B cell (primary cell): ENCODE data around the gene C21orf58.

Source experiments
- EZH2 ChIP-seq: IDR thresholded peaks from 2 replicates; pipeline ENCODE4 v1.6.1; 2012; ENCODE audit warnings: borderline replicate concordance, low read depth, mild to moderate bottlenecking, moderate library complexity, low read length; ENCODE audit not compliant: insufficient read depth, poor library complexity, severe bottlenecking
- TF ChIP-seq, protein P1 (sequence below): fragments of 200-600 bp; IDR thresholded peaks from one replicate; pipeline ENCODE4 v1.8.0; 2022; ENCODE audit warnings: antibody characterized with exemption, mild to moderate bottlenecking

DNA sequence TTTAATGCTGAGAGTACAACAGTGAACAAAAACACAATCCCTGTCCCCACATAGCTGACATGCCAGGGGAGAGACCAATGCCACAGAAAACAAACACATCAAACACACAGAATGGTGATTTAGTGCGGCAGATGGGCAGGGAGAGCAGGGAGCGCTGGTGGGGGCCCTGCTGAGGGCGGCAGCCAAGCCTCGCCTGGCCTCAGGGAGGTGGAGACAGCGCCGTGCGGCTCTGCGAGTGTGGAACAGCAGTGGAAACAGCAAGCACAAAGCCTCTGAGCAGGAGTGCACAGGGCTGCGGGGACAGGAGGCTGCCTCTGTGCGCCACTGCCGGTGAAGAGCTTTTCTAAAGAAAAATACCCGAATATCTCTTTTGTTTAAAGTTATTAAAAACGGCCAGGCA, 55.3 kb downstream of the C21orf58 start:
- TF ChIP-seq, protein P1, sequence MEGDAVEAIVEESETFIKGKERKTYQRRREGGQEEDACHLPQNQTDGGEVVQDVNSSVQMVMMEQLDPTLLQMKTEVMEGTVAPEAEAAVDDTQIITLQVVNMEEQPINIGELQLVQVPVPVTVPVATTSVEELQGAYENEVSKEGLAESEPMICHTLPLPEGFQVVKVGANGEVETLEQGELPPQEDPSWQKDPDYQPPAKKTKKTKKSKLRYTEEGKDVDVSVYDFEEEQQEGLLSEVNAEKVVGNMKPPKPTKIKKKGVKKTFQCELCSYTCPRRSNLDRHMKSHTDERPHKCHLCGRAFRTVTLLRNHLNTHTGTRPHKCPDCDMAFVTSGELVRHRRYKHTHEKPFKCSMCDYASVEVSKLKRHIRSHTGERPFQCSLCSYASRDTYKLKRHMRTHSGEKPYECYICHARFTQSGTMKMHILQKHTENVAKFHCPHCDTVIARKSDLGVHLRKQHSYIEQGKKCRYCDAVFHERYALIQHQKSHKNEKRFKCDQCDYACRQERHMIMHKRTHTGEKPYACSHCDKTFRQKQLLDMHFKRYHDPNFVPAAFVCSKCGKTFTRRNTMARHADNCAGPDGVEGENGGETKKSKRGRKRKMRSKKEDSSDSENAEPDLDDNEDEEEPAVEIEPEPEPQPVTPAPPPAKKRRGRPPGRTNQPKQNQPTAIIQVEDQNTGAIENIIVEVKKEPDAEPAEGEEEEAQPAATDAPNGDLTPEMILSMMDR = no peak
- TF ChIP-seq EZH2 = no peak
